Stimulated activated memory B cell treated with anti-CD40 and anti-IgM and Interleukin-4, amounts not matched to agents 10 μg/mL and 1 μg/mL and 100 μg/mL, for 72 hours (primary cell): ENCODE data around the gene RNASE8.

Source experiments
- ATAC-seq: fragments of 150-1000 bp; cut with Tn5 transposase; 2 replicates; pipeline ENCODE4 v1.10.0; 2021
- H3K27ac Mint-ChIP-seq: one replicate; pipeline ENCODE4 v1.8.0; 2022; ENCODE audit warnings: mild to moderate bottlenecking, mixed read lengths
- H3K27me3 Mint-ChIP-seq: one replicate; pipeline ENCODE4 v1.8.0; 2022; ENCODE audit warnings: mixed read lengths
- H3K36me3 Mint-ChIP-seq: one replicate; pipeline ENCODE4 v1.8.0; 2022; ENCODE audit warnings: mixed read lengths
- H3K4me1 Mint-ChIP-seq: one replicate; pipeline ENCODE4 v1.8.0; 2022; ENCODE audit warnings: mixed read lengths
- H3K4me3 Mint-ChIP-seq: one replicate; pipeline ENCODE4 v1.8.0; 2022; ENCODE audit warnings: mild to moderate bottlenecking, moderate library complexity, mixed read lengths
- H3K9me3 Mint-ChIP-seq: one replicate; pipeline ENCODE4 v1.8.0; 2022; ENCODE audit warnings: mixed read lengths

RNASE8 gene

DNA sequence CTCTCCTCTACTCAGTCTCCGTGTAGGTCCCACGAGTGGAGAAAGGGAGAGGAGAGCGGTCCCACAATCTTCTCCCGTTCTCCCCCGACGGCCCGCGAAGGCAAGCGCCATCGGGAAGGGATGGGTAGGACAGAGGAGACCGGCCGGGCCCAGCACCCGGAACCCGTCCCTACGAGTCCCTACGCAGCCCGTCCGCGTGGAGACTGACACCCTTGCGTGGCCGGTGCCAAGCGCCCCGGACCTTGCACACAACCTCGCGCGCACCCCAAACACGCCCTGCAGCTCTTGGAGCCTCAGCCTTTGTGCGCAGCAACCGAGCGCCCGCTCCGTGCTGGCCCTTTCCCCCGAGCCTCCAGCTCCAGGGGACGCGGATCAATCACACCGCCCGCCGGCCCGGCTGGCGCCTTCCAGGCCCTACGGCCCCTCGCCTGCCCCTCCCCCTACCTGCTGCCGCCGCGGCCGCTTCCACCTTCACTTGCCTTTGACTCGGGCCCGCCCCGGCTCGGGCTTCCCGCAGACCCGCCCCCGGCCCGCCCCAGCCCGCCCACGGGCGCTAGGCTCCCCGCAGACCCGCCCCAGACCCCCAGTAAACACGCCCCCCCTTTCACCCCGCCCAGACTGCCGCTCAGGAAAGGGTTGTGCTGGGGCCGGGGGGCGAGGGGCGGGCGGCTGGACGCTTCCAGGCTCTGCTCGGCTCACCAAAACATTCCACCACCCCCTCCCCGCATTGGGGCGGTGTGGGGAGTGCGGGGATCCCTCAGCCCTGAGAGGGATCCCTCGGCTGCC is 32.8 kb upstream of the RNASE8 start, which contains the start of gene NDRG2:
Gene NDRG2, minus strand, starts transcription at position 477 of the 786 bp plus-strand sequence. CDS start 1,746 bp downstream, outside the sequence.
- H3K36me3 Mint-ChIP-seq = no peaks in the 10 kb centered on the region
- H3K27ac Mint-ChIP-seq = peak within 1 kb of the TSS; percentile 65
- peaks cover 11% of the 10 kb centered on the region for H3K27me3 Mint-ChIP-seq

GRCh38 chr14:21025371-21026273 is 32.0 kb upstream of the RNASE8 start:
- no peak for ATAC-seq
- Mint-ChIP-seq H3K4me1 (peaks cover 16% of the 10 kb centered on the region), H3K27me3 (peaks cover 11% of the 10 kb centered on the region), H3K27ac (peak overlapping the region; percentile 65), H3K4me3 (peak overlapping the region; percentile 81), H3K36me3 (no peaks in the 10 kb centered on the region), H3K9me3 (no peaks in the 10 kb centered on the region)

More for the DNA sequence above, 32.8 kb upstream of the RNASE8 start, which contains the start of gene NDRG2:
- H3K9me3 Mint-ChIP-seq = no peaks in the 10 kb centered on the region
- H3K4me1 Mint-ChIP-seq = peaks cover 16% of the 10 kb centered on the region
- ATAC-seq = peak; percentile 82
- peak within 1 kb of the TSS; percentile 81 for H3K4me3 Mint-ChIP-seq

DNA sequence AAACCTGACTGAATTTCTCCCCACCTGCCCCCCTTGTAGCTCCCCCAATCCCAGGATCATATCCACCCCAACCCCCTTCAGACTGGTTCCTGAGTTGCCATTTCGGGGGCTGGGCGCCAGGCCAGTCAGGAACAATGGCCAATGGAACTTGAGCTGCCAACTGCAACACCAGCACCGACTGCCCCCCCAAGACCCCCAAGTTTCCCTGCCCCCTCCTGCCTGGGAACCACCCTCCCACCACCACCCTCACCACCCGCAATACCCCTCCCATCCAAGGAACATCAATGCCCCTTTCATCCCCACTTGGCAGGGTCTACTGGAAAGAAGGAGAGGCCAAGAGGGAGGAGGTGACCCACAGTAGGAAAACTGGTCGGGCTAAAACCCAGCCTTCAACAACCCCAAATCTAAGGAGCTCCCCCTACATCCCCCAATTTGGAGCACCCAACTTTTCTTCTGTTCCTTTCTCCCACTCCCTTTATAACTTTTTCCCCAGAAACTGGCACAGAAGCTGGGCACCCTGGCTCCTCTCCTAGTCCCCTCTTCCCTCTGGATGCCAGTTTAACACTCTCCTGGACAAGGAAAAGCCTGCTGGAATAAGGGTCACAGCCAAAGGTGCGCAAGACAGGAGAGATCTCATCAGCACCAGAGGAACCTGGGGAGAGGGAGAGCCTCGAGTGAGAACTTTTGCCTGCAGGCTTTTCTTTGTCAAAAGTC is 31.2 kb upstream of the RNASE8 start:
- Mint-ChIP-seq H3K27ac (no peak overlapping the region), H3K4me3 (peak overlapping the region; percentile 44), H3K9me3 (no peaks in the 10 kb centered on the region), H3K4me1 (peaks cover 16% of the 10 kb centered on the region), H3K27me3 (peaks cover 13% of the 10 kb centered on the region), H3K36me3 (no peaks in the 10 kb centered on the region)
- no peak for ATAC-seq

- Mint-ChIP-seq H3K9me3 (no peaks in the 10 kb centered on the region), H3K36me3 (no peaks in the 10 kb centered on the region), H3K4me3 (no peak overlapping the region), H3K27me3 (peaks cover 16% of the 10 kb centered on the region), H3K27ac (no peak overlapping the region), H3K4me1 (peaks cover 16% of the 10 kb centered on the region)
- no peak for ATAC-seq
Measured at GRCh38 chr14:21026988-21027315, 30.7 kb upstream of the RNASE8 start.

DNA sequence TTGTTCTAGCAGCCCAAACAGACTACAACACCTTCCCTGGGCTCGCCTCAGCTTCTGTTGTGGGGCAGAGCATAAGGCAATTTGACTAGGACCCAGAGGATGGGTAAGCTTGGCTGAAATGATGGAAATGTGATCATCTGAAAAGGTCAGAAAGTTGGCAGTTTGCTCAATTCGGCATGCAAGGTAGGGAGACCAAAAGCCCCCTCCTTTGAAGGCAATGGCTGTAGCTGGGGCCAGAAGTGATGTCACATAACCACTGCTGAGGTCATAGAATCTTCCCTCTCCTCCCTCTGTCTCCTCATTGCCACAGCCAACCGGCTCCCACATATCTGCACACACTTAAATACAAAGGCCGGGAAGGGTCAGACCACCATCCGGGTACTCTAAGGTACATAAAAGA is 27.7 kb upstream of the RNASE8 start, which contains the start of gene TPPP2:
Gene TPPP2, plus strand, starts transcription at position 301 of the 400 bp plus-strand sequence. CDS start 365 bp downstream, outside the sequence.
- Mint-ChIP-seq H3K9me3 (no peaks in the 10 kb centered on the region), H3K27me3 (peaks cover 24% of the 10 kb centered on the region), H3K27ac (no peak within 1 kb of the TSS), H3K4me1 (no peaks in the 10 kb centered on the region), H3K4me3 (no peak within 1 kb of the TSS), H3K36me3 (no peaks in the 10 kb centered on the region)
- no peak for ATAC-seq

DNA sequence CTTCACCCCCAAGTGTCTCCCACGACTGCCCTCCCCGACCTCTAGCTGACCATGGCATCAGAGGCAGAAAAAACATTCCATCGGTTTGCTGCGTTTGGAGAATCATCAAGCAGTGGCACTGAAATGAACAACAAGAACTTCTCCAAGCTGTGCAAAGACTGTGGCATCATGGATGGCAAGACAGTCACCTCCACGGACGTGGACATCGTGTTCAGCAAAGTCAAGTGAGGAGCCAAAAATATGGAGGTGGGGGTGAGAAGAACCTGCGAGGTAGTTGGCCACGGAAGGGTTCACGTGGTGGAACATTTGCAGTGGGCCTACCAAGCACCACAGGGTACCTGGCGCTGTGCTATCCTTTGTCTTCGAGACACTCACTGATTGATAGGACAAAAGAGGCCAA is 27.1 kb upstream of the RNASE8 start:
- Mint-ChIP-seq H3K27me3 (peaks cover 24% of the 10 kb centered on the region), H3K36me3 (no peaks in the 10 kb centered on the region), H3K4me1 (no peaks in the 10 kb centered on the region), H3K4me3 (no peak overlapping the region), H3K9me3 (no peaks in the 10 kb centered on the region), H3K27ac (no peak overlapping the region)
- no peak for ATAC-seq

GRCh38 chr14:21032326-21033132 is 25.1 kb upstream of the RNASE8 start:
- H3K36me3 Mint-ChIP-seq = no peaks in the 10 kb centered on the region
- H3K4me1 Mint-ChIP-seq = no peaks in the 10 kb centered on the region
- H3K27me3 Mint-ChIP-seq = peaks cover 36% of the 10 kb centered on the region
- H3K4me3 Mint-ChIP-seq = no peak overlapping the region
- no peak overlapping the region for H3K27ac Mint-ChIP-seq
- H3K9me3 Mint-ChIP-seq = no peaks in the 10 kb centered on the region
- no peak for ATAC-seq

DNA sequence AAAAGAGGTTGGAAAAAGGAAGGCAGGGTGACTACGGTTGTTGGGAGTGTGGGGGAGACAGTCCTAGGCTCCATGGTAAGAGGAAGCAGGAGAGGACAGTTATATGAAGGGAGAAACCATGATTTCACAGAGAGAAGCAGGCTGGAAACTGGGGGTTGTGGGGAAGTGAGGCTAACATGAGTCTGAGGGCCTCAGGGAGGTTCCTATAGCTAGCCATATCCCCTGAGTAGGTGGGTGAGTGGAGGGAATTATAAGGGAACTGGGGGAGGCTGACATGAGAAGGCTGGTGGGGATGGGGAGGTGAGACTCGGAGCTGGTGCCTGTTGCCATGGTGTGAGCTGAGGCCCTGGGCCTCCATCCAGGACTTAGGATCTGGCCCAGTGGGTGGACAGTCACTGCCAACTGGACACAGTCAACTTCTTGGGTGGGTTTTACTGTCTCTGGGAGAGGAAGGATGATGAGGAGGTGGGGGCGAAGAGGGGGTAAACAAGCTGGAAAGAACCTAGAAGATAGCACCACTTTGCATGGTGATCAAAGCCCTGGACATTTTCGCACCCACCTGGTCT is 24.4 kb upstream of the RNASE8 start:
- Mint-ChIP-seq H3K9me3 (no peaks in the 10 kb centered on the region), H3K4me3 (no peak overlapping the region), H3K27ac (no peak overlapping the region), H3K36me3 (no peaks in the 10 kb centered on the region), H3K27me3 (peaks cover 36% of the 10 kb centered on the region), H3K4me1 (no peaks in the 10 kb centered on the region)
- ATAC-seq = no peak

DNA sequence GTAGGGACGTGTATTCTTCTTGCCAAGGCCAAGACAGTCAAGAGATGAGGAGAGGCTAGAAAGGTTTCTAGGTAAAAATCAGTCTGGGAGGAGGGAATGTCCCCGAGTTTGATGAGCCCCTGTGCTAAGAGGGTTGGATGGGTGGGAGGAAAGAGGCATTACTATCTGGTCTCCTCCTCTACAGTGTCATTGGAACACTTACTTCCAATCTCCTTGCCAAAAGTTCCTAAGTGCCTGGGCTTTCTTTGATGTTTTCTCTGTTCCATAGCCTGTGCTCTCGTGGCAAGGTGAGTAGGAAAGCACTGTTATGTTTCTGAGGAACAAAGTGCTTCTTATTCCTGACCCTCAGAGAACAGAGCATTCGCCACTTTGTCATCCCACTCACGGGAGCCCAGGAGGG is 22.9 kb upstream of the RNASE8 start, which contains the start of gene RNASE13:
Gene RNASE13, minus strand, starts transcription at position 101 of the 400 bp plus-strand sequence. CDS start 519 bp downstream, outside the sequence.
- peaks cover 36% of the 10 kb centered on the region for H3K27me3 Mint-ChIP-seq
- no peaks in the 10 kb centered on the region for H3K36me3 Mint-ChIP-seq
- H3K4me1 Mint-ChIP-seq = no peaks in the 10 kb centered on the region
- H3K4me3 Mint-ChIP-seq = no peak within 1 kb of the TSS
- no peak for ATAC-seq
- no peaks in the 10 kb centered on the region for H3K9me3 Mint-ChIP-seq
- H3K27ac Mint-ChIP-seq = peak within 1 kb of the TSS; percentile 18

DNA sequence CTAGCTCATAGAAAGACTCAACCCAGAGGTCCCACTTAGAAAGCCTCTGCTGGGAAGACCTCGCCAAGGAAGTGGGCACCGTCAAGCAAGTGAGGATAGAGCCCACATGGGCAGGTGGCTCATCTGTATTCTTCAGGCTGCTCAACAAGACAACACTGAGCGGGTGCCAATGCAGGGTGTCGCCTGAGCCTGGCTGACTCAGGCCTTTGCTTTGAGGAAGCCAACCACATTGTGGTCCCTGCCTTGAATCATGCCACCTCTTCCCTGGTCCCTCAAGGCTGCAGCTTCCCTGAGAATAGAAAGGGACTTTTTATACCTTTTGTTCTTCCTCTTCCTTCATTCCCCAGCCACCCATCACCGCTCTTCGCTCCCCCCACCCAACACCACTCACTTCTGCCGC is 20.9 kb upstream of the RNASE8 start:
- Mint-ChIP-seq H3K4me1 (no peaks in the 10 kb centered on the region), H3K36me3 (no peaks in the 10 kb centered on the region), H3K4me3 (no peak overlapping the region), H3K27ac (no peak overlapping the region), H3K9me3 (no peaks in the 10 kb centered on the region), H3K27me3 (peaks cover 32% of the 10 kb centered on the region)
- no peak for ATAC-seq

DNA sequence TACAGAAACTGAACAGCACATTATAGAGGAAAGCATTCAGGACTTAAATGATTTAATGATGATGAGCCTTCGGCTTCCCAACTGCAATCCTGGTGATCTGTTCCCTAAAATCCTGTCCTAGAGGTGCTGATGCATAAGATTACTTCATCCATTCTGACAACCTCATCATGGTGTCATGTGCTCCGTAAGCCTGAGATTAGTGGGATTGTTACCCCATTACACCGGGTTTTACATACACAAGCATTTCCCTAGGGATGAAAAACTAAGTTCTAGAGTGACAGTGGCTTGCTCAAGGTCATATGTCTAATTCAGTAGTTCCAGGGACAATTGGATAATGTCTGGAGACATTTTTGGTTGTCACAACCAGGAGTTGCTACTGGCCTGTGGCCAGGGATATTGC is 20.5 kb upstream of the RNASE8 start:
- Mint-ChIP-seq H3K36me3 (no peaks in the 10 kb centered on the region), H3K4me1 (no peaks in the 10 kb centered on the region), H3K27me3 (peaks cover 31% of the 10 kb centered on the region), H3K4me3 (no peak overlapping the region), H3K27ac (no peak overlapping the region), H3K9me3 (no peaks in the 10 kb centered on the region)
- no peak for ATAC-seq

DNA sequence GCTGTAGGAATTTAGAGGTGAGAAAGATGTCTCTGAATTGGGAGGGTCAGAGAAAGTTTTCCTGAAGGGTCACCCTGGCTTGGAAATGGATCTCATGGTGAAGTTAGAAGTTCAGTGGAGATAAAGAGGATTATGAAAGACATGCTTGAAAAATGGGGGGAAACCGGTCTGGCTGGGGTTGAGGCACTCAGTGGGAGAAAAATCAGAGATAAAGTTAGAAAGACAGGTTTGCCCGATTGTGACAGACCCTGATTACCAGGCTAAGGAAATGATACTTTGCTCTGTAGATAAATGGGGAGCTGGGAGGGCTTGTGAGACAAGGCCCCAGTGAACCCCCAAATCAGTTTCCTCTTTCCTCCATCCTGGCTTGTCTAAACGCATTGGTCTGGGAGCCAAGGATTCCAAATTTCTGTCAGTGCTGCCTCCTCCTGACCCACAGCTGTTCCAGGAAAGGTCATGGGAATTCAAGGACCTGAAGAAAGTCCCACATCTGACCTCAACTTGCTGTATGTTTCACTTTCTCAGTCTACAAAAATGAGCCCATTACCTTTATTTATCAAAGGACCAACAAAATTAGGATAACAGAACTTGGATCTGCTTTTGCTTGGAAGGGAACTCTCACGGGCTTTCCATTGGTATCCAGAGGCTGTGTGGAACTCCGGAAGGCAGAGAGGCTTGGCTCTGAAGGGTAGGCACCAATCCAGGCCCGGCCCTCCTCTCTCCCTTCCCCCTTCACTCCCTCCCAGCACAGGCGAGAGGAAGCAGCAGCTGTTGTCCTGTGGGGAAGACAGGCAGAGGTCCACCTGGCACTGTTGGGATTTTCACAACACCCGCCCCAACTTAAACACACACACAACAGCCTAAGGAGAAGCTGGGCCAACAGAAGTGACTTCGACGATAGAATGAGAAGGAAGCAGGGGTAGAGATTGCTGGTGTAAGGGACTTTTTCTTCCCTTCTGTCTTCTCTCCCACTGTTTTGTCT is 18.9 kb upstream of the RNASE8 start:
- Mint-ChIP-seq H3K4me1 (no peaks in the 10 kb centered on the region), H3K27me3 (peaks cover 32% of the 10 kb centered on the region), H3K9me3 (no peaks in the 10 kb centered on the region), H3K27ac (no peak overlapping the region), H3K36me3 (no peaks in the 10 kb centered on the region), H3K4me3 (no peak overlapping the region)
- ATAC-seq = no peak
